ENCODE measurements around the gene SLC24A3. TPM values are rescaled to one million over a fixed set of nuclear protein-coding genes. Genes with fewer than 3 reads are reported as not detected.
A peak's percentile ranks its signal among the peaks of the same experiment; 100 is the strongest.

The SLC24A3 gene
- total and polyA plus RNA-seq, 7 donors, result 0.92 to 20.8 (median 13.5) TPM

DNA sequence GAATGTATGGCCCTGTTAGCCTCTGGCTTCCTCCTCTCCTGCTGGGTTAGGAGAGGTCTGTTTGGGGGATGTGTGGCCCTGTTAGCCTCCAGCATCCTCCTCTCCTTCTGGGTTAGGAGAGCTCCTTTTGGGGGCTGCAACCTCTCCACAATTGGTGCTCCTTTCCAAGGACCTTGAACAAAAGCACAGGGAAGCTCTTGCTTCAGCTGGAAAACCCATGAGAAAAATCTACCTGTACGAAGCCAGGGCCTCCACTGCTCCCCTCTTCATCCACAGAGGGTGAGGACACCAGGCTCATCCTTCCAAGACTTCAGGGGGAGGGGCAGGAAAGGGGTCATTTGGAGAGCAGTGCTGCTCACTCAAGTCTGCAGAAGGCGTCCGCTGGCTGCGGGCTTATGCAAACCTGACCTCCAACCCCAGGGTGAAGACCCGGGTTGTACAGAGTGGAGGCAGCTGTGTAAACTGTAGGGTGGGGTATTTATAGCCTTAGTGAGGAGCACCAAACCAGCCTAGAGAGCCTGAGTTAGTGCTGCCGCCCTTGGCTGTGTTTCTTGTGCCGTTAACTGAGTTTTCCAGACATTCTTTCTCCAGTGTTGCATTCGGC is 62.1 kb downstream of the SLC24A3 start:
- H3K27ac ChIP-seq, result peak overlapping the region in 3 of 4 donors; percentile 53 to 68 (median 61)
- no peaks in the 10 kb centered on the region for H3K27me3 ChIP-seq
- 10 to 49% methylated on average over 8 of the region's 8 CpGs for WGBS, 2 donors
- H3K36me3 ChIP-seq, result no peaks in the 10 kb centered on the region
- intact Hi-C loops (cut with DNase I), result no loop called here
- no peak for DNase-seq
- H3K4me1 ChIP-seq, result peaks cover 0 to 22% (median 17%) of the 10 kb centered on the region in 4 donors
- no peak overlapping the region for H3K4me3 ChIP-seq
- H3K9me3 ChIP-seq, result no peaks in the 10 kb centered on the region
- TF ChIP-seq EP300 (IDR thresholded peaks at IDR 0.05), result no peak
- no peak for TF ChIP-seq CTCF (IDR thresholded peaks at IDR 0.05)
- TF ChIP-seq POLR2A (IDR thresholded peaks at IDR 0.05), result no peak
- no peak for TF ChIP-seq POLR2AphosphoS5 (IDR thresholded peaks at IDR 0.05)

- Histone ChIP-seq H3K4me1 (peaks cover 0 to 22% (median 17%) of the 10 kb centered on the region in 4 donors), H3K27ac (peak overlapping the region; percentile 53 to 68 (median 58)), H3K4me3 (no peak overlapping the region), H3K9me3 (no peaks in the 10 kb centered on the region), H3K27me3 (no peaks in the 10 kb centered on the region), H3K36me3 (no peaks in the 10 kb centered on the region)
- no peak for DNase-seq
- intact Hi-C loops (cut with DNase I), result no loop called here
- 11 to 38% methylated on average over 3 of the region's 3 CpGs for WGBS, 2 donors
- TF ChIP-seq EP300 (IDR thresholded peaks at IDR 0.05), result no peak
Observed at GRCh38 chr20:19275038-19275629, 62.7 kb downstream of the SLC24A3 start.

- Histone ChIP-seq H3K9me3 (no peaks in the 10 kb centered on the region), H3K36me3 (no peaks in the 10 kb centered on the region), H3K4me1 (peaks cover 0 to 22% (median 17%) of the 10 kb centered on the region in 4 donors), H3K4me3 (no peak overlapping the region), H3K27ac (peak overlapping the region; percentile 53 to 68 (median 58)), H3K27me3 (no peaks in the 10 kb centered on the region)
- peak; percentile 93 for DNase-seq
- intact Hi-C loops (cut with DNase I), result no loop called here
- 8 to 41% methylated on average over 7 of the region's 7 CpGs for WGBS, 2 donors
- TF ChIP-seq CTCF (IDR thresholded peaks at IDR 0.05) (no peak), POLR2AphosphoS5 (IDR thresholded peaks at IDR 0.05) (peak in 2 of 4 donors; percentile 14 to 30), EP300 (IDR thresholded peaks at IDR 0.05) (no peak), POLR2A (IDR thresholded peaks at IDR 0.05) (no peak)
Observed at GRCh38 chr20:19275630-19276071, 63.2 kb downstream of the SLC24A3 start.

DNA sequence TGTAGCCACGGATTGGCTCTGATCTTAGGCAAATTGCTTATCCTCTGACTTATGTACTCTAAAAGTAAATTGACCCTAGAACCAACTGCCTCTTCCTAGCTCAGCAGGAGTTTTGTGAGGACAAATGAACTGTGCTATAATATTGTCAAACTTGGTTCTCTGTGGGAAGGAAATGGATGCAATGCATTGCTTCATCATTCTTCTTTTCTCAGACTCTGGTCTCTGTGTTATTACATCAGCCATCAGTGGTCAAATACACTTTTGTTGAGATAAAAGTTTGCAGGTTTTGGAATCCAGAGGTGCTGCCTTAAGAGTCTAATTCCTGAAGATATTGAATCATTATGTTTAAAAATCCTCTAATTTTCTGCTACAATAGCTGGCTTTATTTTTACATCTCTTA is 64.9 kb downstream of the SLC24A3 start:
- DNase-seq, result no peak
- Histone ChIP-seq H3K4me1 (peaks cover 0 to 22% (median 17%) of the 10 kb centered on the region in 4 donors), H3K27ac (no peak overlapping the region), H3K36me3 (peaks cover 0 to 5% (median 0%) of the 10 kb centered on the region in 4 donors), H3K4me3 (no peak overlapping the region), H3K27me3 (no peaks in the 10 kb centered on the region), H3K9me3 (no peaks in the 10 kb centered on the region)
- intact Hi-C loops (cut with DNase I), result no loop called here
- TF ChIP-seq EP300 (IDR thresholded peaks at IDR 0.05) (no peak), CTCF (IDR thresholded peaks at IDR 0.05) (no peak), POLR2A (IDR thresholded peaks at IDR 0.05) (no peak), POLR2AphosphoS5 (IDR thresholded peaks at IDR 0.05) (no peak)
- 76 to 81% methylated on average over 1 of the region's 1 CpG for whole genome bisulfite sequencing, 2 donors

DNA sequence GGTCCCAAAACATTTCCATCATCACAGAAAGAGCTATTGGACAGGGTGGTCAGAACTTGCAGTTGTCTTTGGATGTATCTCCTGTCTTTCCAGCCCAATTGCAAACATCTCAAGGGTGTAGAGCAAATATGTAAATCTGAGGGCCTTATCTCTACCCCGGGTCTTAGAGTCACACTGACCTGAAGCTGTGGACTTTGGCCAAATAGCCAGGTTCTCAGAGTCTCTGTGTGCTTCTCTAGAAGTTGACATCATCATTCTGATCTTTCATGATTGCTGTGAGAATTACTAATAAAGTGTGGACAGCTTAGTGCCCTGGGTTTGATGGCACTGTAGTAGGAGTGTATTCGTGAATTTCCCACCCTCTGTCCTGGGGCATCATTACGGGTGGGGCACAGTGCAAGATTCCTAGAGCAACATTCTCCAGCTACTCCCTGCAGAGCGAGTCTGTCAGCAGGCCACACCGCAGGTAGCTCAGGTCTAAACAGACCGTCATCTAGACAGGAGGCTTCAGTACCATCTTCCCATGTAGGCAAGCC is 71.1 kb downstream of the SLC24A3 start:
- Histone ChIP-seq H3K4me1 (peaks cover 0 to 42% (median 39%) of the 10 kb centered on the region in 4 donors), H3K36me3 (peaks cover 0 to 5% (median 0%) of the 10 kb centered on the region in 4 donors), H3K9me3 (no peaks in the 10 kb centered on the region), H3K4me3 (no peak overlapping the region), H3K27ac (peak overlapping the region in 3 of 4 donors; percentile 69 to 74 (median 70)), H3K27me3 (no peaks in the 10 kb centered on the region)
- intact Hi-C loops (cut with DNase I), result loop anchor here (5.0 kb wide), 1 partner anchor 51 kb away; no protein-coding TSS in a partner anchor
- DNase-seq, result no peak
- WGBS, 2 donors, result 75 to 85% methylated on average over 6 of the region's 6 CpGs
- TF ChIP-seq EP300 (IDR thresholded peaks at IDR 0.05) (no peak), POLR2A (IDR thresholded peaks at IDR 0.05) (no peak), CTCF (IDR thresholded peaks at IDR 0.05) (no peak), POLR2AphosphoS5 (IDR thresholded peaks at IDR 0.05) (no peak)

Measured in sigmoid colon (tissue), 7 donors.